Astrocyte of the hippocampus (primary cell): ENCODE measurements around the gene OBSCN.

Experiments used
- DNase-seq: peaks from one replicate; pipeline ENCODE4 v3.0.0; 2011; ENCODE audit warnings: low read depth, low spot score

Gene OBSCN

GRCh38 chr1:228289996-228290881, 82.4 kb downstream of the OBSCN start:
- DNase-seq, result no peak

DNA sequence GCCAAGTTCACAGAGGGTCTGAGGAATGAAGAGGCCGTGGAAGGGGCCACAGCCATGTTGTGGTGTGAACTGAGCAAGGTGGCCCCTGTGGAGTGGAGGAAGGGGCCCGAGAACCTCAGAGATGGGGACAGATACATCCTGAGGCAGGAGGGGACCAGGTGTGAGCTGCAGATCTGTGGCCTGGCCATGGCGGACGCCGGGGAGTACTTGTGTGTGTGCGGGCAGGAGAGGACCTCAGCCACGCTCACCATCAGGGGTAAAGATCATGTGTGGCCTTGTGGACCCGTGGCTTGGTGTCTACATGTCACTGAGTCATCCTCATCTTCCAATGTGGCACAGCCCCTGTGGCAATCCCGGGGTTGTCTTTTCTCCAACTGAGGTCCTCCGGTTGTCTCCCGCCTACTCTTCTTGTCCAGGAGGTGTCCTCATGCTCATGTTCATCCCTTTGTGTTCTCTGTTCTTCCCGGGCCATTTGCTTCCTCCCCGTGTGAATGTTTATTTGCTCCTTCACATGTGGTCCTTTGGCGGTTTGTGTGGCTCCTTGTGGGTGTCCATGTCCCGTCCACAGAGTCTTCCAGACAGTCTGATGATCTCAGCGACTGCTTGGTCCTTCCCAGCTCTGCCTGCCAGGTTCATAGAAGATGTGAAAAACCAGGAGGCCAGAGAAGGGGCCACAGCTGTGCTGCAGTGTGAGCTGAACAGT, 84.2 kb downstream of the OBSCN start:
- DNase-seq, result no peak

GRCh38 chr1:228292609-228292911, 84.7 kb downstream of the OBSCN start:
- no peak for DNase-seq

DNA sequence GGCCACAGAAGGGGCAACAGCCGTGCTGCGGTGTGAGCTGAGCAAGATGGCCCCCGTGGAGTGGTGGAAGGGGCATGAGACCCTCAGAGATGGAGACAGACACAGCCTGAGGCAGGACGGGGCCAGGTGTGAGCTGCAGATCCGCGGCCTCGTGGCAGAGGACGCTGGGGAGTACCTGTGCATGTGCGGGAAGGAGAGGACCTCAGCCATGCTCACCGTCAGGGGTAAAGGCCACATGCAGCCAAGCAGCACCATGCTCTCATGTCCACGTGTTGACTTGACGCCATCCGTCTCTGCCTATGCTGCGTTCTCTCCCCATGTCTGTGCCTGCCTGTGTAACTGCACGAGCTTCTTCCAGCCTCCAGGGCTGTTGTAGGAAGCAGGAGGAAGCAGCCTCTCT, 85.5 kb downstream of the OBSCN start:
- no peak for DNase-seq

- DNase-seq, result no peak
These were observed 86.1 kb downstream of the OBSCN start for GRCh38 chr1:228293816-228294500.

DNA sequence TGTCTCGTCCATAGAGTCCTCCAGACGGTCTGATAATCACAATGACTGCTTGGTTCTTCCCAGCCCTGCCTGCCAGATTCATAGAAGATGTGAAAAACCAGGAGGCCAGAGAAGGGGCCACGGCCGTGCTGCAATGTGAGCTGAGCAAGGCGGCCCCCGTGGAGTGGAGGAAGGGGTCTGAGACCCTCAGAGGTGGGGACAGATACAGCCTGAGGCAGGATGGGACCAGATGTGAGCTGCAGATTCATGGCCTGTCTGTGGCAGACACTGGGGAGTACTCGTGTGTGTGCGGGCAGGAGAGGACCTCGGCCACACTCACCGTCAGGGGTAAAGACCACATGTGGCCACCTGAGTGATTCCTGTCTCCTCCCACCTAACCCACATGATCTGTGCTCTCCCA, 86.9 kb downstream of the OBSCN start:
- DNase-seq, result no peak

DNA sequence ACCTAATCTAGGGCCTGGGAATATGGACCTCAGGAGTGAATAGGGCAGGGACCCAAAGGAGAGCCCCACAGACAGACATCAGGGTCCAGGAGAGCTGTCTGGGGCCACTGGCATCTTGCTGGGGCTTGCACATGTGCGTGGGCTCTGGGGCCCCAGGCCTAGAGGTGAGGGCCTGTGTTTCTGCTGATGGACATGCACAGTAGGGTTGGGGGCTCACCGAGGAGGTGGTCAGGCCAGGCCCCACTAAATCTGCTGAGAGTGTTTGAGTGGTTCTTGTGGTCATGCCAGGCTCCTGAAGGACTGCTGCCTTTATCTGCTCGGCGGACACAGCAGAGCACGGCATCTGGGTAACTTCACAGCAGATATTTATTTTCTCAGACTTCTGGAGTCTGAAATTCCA, 87.4 kb downstream of the OBSCN start:
- DNase-seq, result no peak

GRCh38 chr1:228295981-228296380, 88.1 kb downstream of the OBSCN start:
- no peak for DNase-seq

DNA sequence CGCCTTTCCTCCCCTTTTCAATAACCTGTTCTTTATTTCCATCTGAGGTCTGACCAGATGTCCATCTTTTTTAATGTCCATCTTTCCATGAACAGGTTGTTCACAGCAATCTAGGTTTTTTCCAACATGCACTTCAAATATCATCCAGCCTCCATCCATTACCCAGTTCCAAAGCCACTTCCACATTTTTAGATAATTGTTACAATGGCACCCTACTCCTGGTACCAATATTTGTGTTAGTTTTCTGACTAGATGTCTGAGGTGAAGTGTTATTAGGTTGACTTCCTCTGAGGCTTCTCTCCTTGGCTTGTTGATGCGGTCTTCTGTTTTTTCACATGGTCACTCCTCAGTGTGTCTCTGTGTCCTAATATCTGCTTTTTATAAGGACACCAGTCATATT, 89.4 kb downstream of the OBSCN start:
- DNase-seq, result no peak

- DNase-seq, result no peak
These were observed 90.0 kb downstream of the OBSCN start for GRCh38 chr1:228297822-228298221.

DNA sequence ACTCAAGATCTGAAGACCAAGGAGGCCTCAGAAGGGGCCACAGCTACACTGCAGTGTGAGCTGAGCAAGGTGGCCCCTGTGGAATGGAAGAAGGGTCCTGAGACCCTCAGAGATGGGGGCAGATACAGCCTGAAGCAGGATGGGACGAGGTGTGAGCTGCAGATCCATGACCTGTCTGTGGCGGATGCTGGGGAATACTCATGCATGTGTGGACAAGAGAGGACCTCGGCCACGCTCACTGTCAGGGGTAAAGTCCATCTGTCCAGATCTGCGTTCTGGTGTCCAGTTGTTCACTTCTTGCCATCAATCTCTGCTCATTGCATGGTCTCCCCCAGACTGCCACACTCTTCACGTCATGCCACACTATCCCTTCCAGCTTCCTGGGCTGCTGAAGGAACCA, 90.6 kb downstream of the OBSCN start:
- DNase-seq, result no peak

DNA sequence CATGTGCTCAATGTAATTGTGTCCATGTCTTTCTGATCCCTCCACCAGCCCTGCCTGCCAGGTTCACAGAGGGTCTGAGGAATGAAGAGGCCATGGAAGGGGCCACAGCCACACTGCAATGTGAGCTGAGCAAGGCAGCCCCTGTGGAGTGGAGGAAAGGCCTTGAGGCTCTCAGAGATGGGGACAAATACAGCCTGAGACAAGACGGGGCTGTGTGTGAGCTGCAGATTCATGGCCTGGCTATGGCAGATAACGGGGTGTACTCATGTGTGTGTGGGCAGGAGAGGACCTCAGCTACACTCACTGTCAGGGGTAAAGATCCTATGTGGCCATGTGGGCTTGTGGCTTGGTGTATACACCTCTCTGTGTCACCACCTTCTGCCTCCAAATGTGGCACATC, 91.4 kb downstream of the OBSCN start:
- no peak for DNase-seq

DNA sequence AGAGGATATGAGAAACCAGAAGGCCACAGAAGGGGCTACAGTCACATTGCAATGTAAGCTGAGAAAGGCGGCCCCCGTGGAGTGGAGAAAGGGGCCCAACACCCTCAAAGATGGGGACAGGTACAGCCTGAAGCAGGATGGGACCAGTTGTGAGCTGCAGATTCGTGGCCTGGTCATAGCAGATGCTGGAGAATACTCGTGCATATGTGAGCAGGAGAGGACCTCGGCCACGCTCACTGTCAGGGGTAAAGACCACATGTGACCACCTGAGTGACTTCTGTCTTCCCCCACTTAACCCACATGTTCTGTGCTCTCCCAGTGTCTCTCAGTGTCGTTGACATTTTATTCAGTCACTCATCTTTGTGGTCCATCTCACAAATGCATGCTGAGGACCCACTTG, 92.1 kb downstream of the OBSCN start:
- no peak for DNase-seq

DNA sequence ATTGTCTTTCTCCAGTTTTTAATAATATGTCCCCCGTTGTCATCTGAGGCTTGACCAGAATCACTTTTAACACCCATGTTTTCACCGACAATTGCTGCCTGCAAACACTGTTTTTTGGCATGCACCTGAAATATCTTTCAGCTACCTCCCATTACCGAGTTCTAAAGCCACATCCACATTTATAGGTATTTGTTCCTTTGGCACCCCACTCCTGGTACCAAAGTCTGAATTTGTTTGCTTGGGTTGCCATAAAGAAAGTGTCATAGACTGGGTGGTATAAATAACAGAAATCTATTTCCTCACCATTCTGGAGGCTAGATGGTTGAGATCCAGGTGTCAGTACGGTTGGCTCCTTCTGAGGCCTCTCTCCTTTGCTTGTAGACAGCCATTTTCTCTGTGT, 94.2 kb downstream of the OBSCN start:
- no peak for DNase-seq

GRCh38 chr1:228303596-228303995, 95.8 kb downstream of the OBSCN start:
- no peak for DNase-seq

- no peak for DNase-seq
These were observed 96.4 kb downstream of the OBSCN start for GRCh38 chr1:228304225-228304624.

GRCh38 chr1:228304766-228305395, 97.0 kb downstream of the OBSCN start:
- no peak for DNase-seq

- no peak for DNase-seq
These were observed 97.9 kb downstream of the OBSCN start for GRCh38 chr1:228305721-228306152.

DNA sequence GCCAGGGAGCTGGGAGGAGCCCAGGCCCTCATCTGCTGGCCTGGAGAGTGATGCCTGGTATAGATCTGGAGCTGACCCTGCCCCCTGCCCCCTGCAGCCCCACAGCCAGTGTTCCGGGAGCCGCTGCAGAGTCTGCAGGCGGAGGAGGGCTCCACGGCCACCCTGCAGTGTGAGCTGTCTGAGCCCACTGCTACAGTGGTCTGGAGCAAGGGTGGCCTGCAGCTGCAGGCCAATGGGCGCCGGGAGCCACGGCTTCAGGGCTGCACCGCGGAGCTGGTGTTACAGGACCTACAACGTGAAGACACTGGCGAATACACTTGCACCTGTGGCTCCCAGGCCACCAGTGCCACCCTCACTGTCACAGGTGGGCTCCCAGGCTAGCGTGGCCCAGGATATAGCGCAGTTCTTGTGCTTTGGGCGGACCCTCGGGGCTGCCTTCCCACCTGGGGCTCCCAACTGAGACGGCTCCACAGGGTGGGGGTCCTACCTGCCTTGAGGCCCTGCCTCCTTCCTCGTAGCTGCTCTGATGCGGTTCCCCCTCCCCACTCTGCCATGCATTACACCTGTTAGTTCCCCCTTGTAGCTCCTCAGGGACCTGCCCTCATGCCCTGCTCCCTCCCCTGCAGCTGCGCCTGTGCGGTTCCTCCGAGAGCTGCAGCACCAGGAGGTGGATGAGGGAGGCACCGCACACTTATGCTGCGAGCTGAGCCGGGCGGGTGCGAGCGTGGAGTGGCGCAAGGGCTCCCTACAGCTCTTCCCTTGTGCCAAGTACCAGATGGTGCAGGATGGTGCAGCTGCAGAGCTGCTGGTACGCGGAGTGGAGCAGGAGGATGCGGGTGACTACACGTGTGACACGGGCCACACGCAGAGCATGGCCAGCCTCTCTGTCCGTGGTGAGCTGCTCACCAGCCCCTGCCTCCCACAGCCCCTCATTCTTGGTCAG, 98.7 kb downstream of the OBSCN start:
- DNase-seq, result no peak

DNA sequence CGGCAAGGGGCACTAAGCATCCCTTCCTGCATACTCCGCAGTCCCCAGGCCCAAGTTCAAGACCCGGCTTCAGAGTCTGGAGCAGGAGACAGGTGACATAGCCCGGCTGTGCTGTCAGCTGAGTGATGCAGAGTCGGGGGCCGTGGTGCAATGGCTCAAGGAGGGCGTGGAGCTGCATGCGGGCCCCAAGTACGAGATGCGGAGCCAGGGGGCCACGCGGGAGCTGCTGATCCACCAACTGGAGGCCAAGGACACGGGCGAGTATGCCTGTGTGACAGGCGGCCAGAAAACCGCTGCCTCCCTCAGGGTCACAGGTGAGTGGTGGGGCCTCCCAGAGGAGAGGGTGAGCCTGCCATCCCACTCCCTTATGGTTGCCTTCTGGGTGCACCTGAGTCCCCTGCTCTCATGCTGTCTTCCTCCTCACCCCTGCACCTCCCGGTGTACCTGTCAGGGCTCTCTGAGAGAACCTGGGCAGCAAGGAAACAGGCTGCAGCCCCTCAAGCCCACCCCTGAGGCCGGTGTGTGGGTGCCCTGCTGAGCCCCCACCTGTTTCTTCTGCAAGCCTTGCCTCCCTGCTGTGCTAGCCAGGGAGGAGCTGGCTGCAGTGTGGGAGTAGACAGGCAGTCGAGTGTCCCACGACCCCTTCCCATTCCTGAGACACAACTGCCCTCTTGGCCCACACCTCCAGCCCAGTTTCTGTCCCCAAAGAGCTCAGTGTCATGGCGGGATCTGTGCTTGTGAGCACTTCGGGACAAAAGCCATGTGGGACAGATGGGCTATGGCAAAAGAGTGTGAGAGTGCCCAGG, 99.6 kb downstream of the OBSCN start:
- no peak for DNase-seq
